GM21576 (cell line): Measurements from ENCODE around the gene ADAD2.
"Not testable (repeated sequence)": the region's sequence is repeated elsewhere in the genome, so short reads cannot be mapped to it uniquely, and the experiment has no call there.

Experiments used
- ATAC-seq: cut with Tn5 transposase; IDR thresholded peaks from one replicate; pipeline ENCODE4 v1.9.1; 2021; ENCODE audit warnings: mild to moderate bottlenecking, moderate library complexity; ENCODE audit not compliant: unreplicated experiment

The ADAD2 gene

DNA sequence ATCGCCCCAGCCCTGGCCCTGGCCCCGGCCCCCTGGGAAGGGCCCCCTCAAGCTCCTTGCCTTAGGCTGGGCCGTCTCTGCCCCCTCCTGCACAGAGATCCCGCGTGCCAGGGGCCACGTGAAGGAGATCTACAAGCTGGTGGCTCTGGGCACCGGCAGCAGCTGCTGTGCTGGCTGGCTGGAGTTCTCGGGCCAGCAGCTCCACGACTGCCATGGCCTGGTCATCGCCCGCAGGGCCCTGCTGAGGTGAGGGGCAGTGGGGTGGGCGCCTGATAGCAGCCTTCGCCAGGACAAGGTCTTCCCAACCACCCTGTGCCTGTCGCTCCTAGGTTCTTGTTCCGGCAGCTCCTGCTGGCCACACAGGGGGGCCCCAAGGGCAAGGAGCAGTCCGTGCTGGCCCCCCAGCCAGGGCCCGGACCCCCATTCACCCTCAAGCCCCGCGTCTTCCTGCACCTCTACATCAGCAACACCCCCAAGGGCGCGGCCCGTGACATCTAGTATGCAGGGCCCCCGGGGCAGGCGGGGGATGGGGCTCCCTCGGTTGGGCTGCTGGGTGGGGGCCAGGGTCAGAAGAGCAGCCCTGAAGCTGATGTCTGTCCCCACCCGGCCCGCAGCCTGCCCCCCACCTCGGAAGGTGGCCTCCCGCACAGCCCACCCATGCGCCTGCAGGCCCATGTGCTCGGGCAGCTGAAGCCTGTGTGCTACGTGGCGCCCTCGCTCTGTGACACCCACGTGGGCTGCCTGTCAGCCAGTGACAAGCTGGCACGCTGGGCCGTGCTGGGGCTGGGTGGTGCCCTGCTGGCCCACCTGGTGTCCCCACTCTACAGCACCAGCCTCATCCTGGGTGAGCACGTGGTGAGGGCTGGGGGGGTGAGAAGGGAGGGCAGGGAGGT, 4.5 kb downstream of the ADAD2 start:
- no peak for ATAC-seq

DNA sequence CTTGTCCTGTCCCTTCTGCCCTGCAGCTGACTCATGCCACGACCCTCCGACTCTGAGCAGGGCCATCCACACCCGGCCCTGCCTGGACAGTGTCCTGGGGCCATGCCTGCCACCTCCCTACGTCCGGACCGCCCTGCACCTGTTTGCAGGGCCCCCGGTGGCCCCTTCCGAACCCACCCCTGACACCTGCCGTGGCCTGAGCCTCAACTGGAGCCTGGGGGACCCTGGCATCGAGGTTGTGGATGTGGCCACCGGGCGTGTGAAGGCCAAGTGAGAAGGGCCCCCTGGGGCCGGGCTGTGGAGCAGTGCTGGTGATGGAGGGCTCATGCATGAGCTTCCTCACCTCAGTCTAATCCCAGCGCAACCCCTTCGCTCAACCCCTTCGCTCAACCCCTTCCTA, 5.1 kb downstream of the ADAD2 start:
- ATAC-seq, result no peak

DNA sequence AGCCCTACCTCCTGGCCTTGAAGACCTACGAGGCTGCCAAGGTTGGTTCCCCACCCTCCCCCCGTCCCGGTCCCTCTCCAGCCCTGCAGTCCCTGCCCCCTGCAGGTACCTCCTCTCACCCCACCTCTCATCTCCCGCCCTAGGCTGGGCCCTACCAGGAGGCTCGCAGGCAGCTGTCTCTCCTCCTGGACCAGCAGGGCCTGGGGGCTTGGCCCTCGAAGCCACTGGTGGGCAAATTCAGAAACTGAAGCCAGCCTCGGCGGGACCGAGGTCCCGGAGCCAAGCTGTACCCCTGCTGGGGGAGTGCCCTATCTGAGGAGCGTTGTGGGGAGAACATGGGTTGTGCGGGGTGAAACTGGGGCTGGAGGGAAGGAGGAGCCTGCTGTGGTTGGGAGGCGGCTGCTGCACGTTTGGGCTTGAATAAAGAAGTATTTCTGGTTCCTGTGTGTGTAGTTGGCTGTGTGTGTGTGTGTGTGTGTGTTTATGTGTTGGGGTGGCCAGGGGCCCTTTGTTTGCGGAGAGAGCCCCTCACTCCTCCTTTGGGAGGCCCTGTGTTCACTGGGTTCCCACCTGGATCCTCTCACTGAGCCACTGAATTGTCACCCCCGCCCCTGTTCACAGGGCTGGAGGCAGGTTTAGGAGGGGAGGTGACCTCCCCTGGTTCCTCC, 5.9 kb downstream of the ADAD2 start:
- no peak for ATAC-seq

DNA sequence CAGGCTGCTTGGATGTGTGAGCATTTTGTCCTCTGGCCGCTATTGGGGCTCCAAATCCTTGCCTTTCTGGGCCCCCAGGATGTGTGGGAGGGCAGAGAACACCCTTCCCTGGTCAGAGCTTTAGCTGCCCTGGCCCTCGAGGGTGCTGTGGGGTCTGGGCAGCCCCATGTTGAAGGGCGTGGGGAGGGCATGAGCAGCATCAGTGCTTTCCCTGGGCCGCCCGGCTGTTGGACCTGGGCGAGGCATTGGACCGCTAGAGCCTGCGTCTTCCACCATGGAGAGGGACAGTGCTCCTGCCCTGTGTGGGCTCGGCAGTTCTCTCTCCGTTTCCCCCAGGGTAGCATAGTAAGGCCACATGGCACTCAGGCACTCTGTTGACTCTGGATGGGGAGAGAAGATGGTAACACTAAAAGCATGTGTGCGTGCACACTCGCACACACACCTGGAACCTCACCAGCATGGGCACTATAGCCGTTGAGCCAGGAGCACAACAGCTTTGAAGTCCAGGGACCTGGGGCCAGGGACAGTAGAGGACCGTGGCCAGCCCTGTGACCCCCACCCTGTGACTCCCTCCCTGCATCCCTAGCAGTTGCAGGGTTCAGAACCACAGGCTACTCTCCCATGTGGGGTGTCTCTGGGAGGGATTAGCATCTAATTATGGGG, 6.6 kb downstream of the ADAD2 start:
- ATAC-seq, result no peak

DNA sequence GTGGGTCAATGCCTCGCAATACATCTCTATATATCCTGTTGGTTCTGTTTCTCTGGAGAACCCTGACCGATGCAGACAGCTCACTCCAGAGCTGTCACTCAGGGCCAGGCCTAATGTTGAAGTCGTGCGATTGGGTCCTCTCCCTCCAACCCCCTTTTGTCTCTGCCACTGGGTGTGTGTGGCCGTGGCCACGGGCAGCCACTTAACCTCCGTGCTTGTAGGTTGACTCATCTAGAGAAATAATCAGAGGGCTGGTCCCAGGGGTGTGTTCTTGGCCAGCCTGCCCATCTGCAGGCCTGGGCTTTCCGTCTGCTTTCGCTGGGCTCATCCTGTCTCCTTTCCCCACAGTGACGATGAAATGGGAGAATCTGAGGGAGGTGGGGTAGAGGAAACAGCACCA, 7.4 kb downstream of the ADAD2 start:
- no peak for ATAC-seq

DNA sequence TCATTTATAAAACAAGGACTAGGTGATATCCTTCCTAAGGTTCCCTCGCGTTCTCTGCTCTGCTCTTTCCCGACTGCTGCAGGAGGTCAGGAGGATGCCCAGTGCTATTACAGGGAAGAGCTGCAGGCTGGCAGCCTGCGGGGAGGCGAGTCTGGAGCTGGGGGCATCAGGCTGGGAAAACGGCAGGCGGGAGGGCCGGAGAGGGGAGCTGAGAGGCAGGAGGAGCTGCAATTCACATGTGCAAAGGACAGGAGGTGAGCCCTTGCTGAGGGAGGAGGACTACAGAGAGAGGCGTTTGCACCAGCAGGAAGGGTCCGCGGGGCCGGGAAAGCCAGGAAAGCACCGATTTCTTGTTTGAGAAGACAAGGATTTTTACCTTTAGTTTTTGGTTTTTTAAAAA, 8.1 kb downstream of the ADAD2 start:
- ATAC-seq, result no peak

DNA sequence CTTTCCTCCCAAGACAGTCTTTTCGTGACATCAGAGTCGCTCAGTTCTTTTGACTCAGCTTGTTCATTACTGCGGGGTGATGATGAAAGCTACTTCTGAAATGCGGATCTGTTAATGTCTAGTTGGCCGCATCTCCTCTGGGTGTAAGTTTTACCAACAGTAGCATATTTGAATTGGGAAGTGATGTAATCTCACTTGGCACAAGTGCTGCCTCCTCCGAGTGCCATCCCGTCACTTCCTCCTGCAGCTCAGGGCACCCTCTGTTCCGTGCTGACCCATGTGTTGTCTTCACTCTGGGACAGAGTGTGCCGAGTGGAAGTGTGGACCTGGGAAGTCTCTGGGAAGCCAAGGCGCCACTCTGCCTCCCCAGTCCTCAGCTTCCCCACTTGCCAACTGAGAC, 8.9 kb downstream of the ADAD2 start:
- no peak for ATAC-seq

DNA sequence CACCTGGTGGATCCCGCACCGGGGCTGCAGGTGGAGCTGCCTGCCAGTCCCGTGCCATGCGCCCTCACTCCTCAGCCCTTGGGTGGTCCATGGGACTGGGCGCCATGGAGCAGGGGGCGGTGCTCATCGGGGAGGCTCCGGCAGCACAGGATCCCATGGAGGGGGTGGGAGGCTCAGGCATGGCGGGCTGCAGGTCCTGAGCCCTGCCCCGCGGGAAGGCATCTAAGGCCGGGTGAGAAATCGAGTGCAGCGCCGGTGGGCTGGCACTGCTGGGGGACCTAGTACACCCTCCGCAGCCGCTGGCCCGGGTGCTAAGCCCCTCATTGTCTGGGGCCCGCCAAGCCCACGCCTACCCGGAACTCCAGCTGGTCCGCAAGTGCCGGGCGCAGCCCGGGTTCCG, 13.6 kb downstream of the ADAD2 start:
- ATAC-seq, result not testable (repeated sequence)

DNA sequence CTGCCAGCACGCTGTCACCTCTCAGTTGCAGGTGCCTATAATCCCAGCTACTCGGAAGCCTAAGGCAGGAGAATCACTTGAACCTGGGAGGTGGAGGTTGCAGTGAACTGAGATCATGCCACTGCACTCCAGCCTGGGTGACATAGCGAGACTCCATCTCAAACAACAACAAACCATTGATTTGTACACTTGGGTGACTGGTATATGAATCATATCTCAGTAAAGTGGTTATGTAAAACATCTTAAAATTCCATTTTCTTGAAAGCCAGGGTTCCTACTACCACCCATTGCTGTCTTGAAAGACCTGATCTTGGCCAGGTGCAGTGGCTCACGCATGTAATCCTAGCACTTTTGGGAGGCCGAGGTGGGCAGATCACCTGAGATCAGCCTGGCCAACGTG, 14.2 kb downstream of the ADAD2 start:
- not testable (repeated sequence) for ATAC-seq

DNA sequence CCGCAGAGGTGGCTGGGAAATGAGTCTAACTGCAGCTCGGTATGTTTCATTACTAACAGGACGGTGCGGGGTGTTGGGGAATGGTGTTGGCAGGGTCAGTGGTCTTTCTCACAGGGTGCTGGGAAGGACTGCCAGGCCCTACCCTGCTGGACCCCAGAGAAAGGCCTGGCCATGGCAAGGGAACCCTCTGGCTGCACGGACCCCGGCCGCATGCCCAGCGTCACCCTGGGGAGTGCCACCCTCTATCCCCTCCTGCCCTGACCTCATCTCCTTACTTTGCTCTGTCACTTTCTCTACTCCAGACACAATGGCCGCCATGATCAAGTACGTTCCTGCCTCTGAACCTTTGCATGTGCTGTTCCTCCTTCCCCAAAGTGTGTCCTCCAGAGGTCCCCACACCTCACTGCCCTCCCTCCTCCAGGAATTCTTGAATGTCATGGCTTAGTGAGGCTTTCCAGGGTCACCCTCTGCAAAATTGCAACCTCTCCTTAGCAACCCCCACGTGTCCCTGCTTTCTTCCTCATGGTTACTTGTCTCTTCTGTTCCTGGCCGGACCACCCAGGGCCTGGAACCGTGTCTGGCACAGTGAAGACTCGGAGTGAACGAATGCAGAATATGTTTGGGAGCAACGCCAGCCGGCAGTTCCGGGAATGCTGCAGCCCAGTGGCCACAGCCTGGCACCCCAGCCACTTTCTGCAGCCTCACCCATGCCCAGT, 15.2 kb downstream of the ADAD2 start:
- ATAC-seq, result no peak

DNA sequence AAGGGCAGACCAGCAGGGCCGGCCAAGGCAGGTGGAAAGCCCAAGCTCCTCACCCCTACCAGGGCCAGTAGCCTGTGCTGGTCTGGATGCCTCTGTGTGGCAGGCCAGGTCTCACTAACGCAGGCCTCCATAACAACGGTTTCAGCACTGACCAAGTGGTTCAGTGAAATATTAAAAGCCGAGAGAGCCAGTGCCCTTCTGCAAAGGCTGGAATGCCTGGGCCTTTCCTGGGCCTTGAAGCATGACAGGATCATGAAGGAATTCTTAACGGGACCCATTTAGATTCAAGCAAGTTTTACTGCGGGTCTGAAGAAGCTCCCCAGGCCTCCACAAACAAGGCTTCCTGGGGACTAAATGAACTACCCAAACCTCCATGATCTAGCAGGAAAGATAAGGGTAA, 16.3 kb downstream of the ADAD2 start:
- ATAC-seq, result no peak

DNA sequence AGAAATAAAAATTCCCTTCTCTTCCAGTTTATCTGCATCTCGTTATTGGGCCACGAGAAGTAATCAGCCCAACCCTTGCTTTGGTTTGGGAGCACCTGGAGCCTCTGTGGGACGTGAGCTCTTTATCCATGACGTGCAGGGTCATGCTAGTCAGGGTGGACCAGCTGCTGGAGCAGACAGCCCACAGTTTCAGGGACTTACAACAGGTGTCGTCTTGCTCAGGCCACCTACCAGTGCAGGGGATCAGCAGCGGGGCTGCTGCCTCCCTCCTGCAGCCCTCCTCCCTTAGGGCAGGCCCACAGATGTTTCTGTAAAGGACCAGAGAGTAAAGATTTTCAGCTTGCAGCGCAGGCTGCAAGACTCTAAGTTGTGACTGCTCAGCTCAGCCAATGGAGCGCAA, 16.9 kb downstream of the ADAD2 start:
- no peak for ATAC-seq

DNA sequence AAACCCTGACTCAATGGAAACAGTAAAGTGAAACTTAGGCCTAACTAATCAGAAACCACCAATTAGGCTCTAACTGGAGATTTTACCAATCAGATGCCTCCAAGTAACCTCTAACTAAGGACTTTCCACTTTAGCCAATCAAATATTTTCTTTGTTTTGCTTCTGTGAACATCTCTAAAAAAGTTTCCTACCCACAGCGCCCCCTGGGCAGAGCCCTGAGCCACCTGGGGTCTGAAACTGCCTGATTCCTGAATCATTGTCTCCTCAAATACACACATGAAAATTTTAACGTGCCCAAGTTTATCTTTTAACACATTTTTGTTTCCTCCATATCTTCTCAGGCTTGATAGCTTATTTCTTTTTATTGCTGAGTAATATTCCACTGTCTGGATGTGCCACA, 19.0 kb downstream of the ADAD2 start:
- ATAC-seq, result no peak

DNA sequence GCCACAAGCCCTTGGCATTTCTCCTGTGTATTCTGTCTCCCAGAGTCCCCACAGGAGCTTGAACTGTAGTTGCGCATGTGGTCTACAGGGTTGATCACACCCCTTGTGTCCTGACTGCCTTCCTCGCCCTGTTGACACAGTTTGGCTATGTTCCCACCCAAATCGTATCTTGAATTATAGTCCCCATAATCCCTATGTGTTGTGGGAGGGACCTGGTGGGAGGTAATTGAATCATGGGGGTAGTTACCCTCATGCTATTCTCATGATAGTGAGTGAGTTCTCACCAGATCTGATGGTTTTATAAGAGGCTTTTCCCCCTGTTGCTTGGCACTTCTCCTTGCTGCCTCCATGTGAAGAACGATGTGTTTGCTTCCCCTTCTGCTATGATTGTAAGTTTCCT, 21.2 kb downstream of the ADAD2 start:
- ATAC-seq, result no peak

DNA sequence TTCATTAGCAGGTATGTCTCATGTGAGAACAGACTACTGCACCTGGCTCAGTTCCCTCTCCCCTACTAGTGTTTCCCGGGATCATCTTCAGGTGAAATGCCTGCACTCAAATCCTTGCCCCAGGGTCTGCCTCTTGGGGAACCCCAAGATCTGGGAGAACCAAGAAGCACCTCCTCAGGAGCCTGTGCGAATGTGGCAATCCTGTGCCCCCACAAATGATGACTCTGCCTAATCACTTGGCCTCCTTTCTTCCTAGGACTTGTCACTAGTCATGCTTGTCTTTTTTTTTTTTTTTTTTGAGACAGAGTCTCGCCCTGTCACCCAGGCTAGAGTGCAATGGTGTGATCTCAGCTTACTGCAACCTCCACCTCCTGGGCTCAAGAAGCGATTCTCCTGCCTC, 21.7 kb downstream of the ADAD2 start:
- ATAC-seq, result no peak

DNA sequence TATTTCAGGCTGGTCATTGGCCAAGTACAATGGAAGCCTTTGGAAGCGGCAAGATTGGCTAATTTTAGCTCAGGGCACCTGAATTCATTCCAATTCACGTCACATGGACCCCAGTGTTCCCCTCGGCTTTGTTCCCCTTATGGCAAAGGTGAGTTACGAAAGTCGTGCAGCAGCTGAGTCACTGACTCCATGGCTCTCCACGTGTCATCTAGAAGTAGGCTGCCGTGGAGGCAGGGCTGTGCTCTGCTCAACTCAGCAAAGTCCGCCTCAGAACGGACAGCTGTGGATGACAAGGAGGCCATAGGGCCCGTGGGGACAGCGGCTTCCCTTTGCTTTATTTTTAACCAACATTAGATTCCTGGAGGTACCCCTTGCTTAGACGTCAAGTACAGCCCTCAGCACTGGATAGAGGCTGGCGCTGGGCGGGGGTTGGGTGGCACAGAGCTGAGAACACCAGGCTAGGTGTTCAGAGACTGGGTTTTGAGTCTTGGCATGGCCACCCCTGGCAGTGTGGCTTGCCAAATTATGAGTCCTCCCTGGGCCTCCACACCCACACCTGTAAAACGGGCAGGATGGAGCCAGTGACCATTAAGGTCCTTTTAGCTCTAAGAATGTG, 23.6 kb downstream of the ADAD2 start:
- no peak for ATAC-seq

DNA sequence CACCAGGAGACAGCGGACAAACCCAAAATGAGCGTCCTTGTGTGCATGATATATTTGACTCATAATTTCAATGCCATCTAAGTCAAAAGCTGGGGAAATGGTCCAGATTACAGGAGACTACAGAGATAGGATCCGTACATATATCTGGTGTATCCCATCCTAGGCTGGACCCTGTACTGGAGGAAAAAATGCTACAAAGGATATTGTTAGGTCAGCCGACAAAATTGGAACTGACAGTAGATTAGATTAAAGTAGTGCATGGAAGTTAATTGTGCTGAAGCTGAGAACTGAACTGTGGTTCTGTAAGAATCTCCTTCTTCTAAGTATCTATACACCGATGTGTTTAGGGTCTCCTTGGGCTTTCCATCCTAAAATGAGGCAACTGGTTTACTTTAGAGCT, 24.6 kb downstream of the ADAD2 start:
- ATAC-seq, result no peak

DNA sequence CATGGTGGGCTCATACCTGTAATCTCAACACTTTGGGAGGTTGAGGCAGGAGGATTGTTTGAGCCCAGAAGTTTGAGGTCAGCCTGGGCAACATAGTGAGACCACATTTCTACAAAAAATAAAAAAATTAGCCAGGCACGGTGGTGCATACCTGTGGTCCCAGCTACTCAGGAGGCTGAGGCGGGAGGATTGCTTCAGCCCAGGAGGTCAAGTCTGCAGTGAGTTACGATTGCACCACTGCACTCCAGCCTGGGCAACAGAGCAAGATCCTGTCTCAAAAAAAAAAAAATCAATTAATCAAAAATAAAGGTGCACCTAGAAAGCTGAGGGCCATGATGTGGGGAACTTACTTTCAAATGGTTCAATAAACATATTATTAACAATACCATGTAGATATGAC, 25.2 kb downstream of the ADAD2 start:
- not testable (repeated sequence) for ATAC-seq

DNA sequence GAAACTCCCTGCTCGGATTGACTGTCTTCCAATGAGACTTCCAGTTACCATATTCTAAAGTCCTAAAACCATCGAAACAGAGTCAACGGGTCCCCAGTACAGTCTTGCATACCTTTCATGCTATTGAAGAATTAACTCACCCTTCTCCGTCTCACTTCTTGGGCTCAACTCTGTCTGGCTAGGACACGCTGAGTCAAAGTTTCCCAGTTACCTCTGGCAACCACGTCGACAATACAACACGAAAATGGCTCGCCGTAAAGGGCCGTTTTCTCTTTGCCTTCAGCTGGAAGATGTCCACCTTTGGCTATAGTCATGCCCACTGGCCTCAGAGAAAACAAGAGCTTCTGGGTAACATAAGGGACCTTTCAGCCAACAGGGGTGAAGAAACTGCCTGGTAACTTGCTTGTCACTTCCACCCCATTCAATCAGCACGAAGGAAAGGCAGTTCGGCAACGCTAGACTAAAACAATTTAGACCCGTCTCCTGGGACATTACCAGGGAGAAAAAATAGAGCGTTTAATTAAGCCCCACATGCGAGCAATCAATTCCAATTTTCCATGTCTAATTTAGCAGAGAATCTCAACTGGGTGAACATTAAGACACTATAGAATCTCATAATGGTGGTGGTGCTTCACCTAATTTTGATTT, 27.3 kb downstream of the ADAD2 start:
- ATAC-seq, result no peak

DNA sequence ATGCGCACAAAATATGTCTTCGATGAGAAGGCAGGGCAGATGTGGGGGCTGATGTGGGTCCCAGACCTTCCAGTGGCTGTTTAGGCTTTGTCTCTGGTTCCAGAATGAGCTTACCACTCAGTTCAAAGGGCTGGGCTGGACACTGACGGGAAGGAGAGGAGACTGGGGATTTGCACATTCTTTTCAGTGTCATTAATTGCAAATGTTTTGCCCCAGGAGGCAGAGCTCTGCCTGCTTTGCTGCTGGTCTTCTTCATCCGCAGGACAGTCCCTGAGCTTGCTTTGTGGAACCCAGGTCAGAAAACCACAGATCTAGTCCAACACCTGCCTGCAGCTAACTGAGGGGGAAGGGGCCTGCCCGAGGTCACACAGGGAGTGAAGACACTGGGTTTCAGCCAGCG, 28.0 kb downstream of the ADAD2 start:
- ATAC-seq, result no peak
